Loucy (cell line): Measurements from ENCODE around the gene WWOX.
"Not testable (repeated sequence)": the region's sequence is repeated elsewhere in the genome, so short reads cannot be mapped to it uniquely, and the experiment has no call there.

Source experiments
- H2AFZ ChIP-seq: fragments of 200-600 bp; sonication (generic); 2 replicates; pipeline ENCODE4 v1.6.0; 2016; ENCODE audit warnings: antibody characterized with exemption, mild to moderate bottlenecking, low read length, moderate library complexity
- H3F3A ChIP-seq: fragments of 200-600 bp; 2 replicates; pipeline ENCODE4 v1.6.0; 2016; ENCODE audit warnings: antibody characterized with exemption, low read depth, mild to moderate bottlenecking
- H3K27me3 ChIP-seq: fragments of 200-600 bp; sonication (generic); 2 replicates; pipeline ENCODE4 v1.6.1; 2014; ENCODE audit warnings: low read length, mild to moderate bottlenecking; ENCODE audit not compliant: insufficient read depth, poor library complexity, severe bottlenecking
- H3K36me3 ChIP-seq: fragments of 200-600 bp; sonication (generic); 2 replicates; pipeline ENCODE4 v1.6.1; 2016; ENCODE audit warnings: low read length; ENCODE audit not compliant: insufficient read depth
- H3K4me1 ChIP-seq: fragments of 200-600 bp; sonication (generic); 2 replicates; pipeline ENCODE4 v1.5.1; 2014; ENCODE audit warnings: low read length, mild to moderate bottlenecking; ENCODE audit not compliant: insufficient read depth, poor library complexity, severe bottlenecking
- H3K4me2 ChIP-seq: fragments of 200-600 bp; sonication (generic); 2 replicates; pipeline ENCODE4 v1.6.0; 2014; ENCODE audit warnings: antibody characterized with exemption, low read length, low read depth, mild to moderate bottlenecking; ENCODE audit not compliant: poor library complexity, severe bottlenecking
- H3K4me3 ChIP-seq: fragments of 200-600 bp; sonication (generic); 2 replicates; pipeline ENCODE4 v1.5.1; 2014; ENCODE audit warnings: low read length, mild to moderate bottlenecking, mixed read lengths; ENCODE audit not compliant: poor library complexity, severe bottlenecking
- H3K79me2 ChIP-seq: fragments of 200-600 bp; sonication (generic); 2 replicates; pipeline ENCODE4 v1.6.1; 2014; ENCODE audit warnings: low read length; ENCODE audit not compliant: insufficient read depth
- H3K9ac ChIP-seq: fragments of 200-600 bp; sonication (generic); 2 replicates; pipeline ENCODE4 v1.6.0; 2014; ENCODE audit warnings: mild to moderate bottlenecking, low read depth, low read length, moderate library complexity; ENCODE audit not compliant: poor library complexity, severe bottlenecking
- H3K9me2 ChIP-seq: fragments of 200-600 bp; sonication (generic); replicated peaks from 2 replicates; pipeline ENCODE4 v1.6.1; 2016; ENCODE audit warnings: low read depth, low read length, mixed read lengths
- H3K9me3 ChIP-seq: fragments of 200-600 bp; sonication (generic); 2 replicates; pipeline ENCODE4 v1.6.1; 2014; ENCODE audit warnings: mild to moderate bottlenecking, antibody characterized with exemption, low read length, low read depth; ENCODE audit not compliant: insufficient read depth
- H4K20me1 ChIP-seq: fragments of 200-600 bp; sonication (generic); 2 replicates; pipeline ENCODE4 v1.6.0; 2014; ENCODE audit warnings: antibody characterized with exemption, low read length, mild to moderate bottlenecking; ENCODE audit not compliant: insufficient read depth, poor library complexity, severe bottlenecking
- CTCF ChIP-seq: fragments of 200-600 bp; sonication (generic); conservative IDR thresholded peaks from 2 replicates; pipeline ENCODE4 v1.5.1; 2014; ENCODE audit warnings: mild to moderate bottlenecking, antibody characterized with exemption, low read length
- EZH2phosphoT487 ChIP-seq: fragments of 200-600 bp; IDR thresholded peaks from 2 replicates; pipeline ENCODE4 v1.6.1; 2018; ENCODE audit warnings: antibody characterized with exemption, mild to moderate bottlenecking, moderate library complexity, borderline replicate concordance

The WWOX gene

GRCh38 chr16:78690510-78690909, 591.1 kb downstream of the WWOX start:
- H3K4me2 ChIP-seq: no peak overlapping the region
- no peaks in the 10 kb centered on the region for H3K36me3 ChIP-seq
- H4K20me1 ChIP-seq: no peaks in the 10 kb centered on the region
- no peak overlapping the region for H3K4me3 ChIP-seq
- no peak overlapping the region for H3K9ac ChIP-seq
- no peaks in the 10 kb centered on the region for H3K79me2 ChIP-seq
- H3K4me1 ChIP-seq: no peaks in the 10 kb centered on the region
- no peaks in the 10 kb centered on the region for H3K9me2 ChIP-seq
- TF ChIP-seq EZH2phosphoT487 (no peak), CTCF (no peak)
- no peaks in the 10 kb centered on the region for H3K9me3 ChIP-seq
- no peak overlapping the region for H2AFZ ChIP-seq
- no peaks in the 10 kb centered on the region for H3K27me3 ChIP-seq
- no peaks in the 10 kb centered on the region for H3F3A ChIP-seq

- not testable (repeated sequence) for H3K4me3 ChIP-seq, H4K20me1 ChIP-seq, H3K79me2 ChIP-seq, H2AFZ ChIP-seq, H3F3A ChIP-seq, H3K4me2 ChIP-seq, H3K27me3 ChIP-seq, H3K9ac ChIP-seq, H3K9me2 ChIP-seq, H3K4me1 ChIP-seq, H3K9me3 ChIP-seq, H3K36me3 ChIP-seq
Measured at GRCh38 chr16:78691746-78692145, 592.3 kb downstream of the WWOX start.

- Histone ChIP-seq H3K4me3 (no peak overlapping the region), H3K4me1 (no peaks in the 10 kb centered on the region), H4K20me1 (no peaks in the 10 kb centered on the region), H3K9me3 (no peaks in the 10 kb centered on the region), H3F3A (no peaks in the 10 kb centered on the region), H3K27me3 (no peaks in the 10 kb centered on the region), H3K9ac (no peak overlapping the region), H2AFZ (no peak overlapping the region), H3K36me3 (no peaks in the 10 kb centered on the region), H3K79me2 (no peaks in the 10 kb centered on the region), H3K4me2 (no peak overlapping the region), H3K9me2 (no peaks in the 10 kb centered on the region)
- TF ChIP-seq EZH2phosphoT487 (no peak), CTCF (no peak)
Measured at GRCh38 chr16:78693496-78693895, 594.0 kb downstream of the WWOX start.

GRCh38 chr16:78694414-78694813, 595.0 kb downstream of the WWOX start:
- H3K4me2 ChIP-seq: no peak overlapping the region
- H3K9ac ChIP-seq: no peak overlapping the region
- TF ChIP-seq EZH2phosphoT487 (no peak), CTCF (no peak)
- H3K4me1 ChIP-seq: no peaks in the 10 kb centered on the region
- H2AFZ ChIP-seq: no peak overlapping the region
- no peaks in the 10 kb centered on the region for H4K20me1 ChIP-seq
- H3K9me2 ChIP-seq: no peaks in the 10 kb centered on the region
- no peaks in the 10 kb centered on the region for H3K9me3 ChIP-seq
- no peaks in the 10 kb centered on the region for H3K36me3 ChIP-seq
- no peaks in the 10 kb centered on the region for H3K79me2 ChIP-seq
- no peaks in the 10 kb centered on the region for H3K27me3 ChIP-seq
- H3F3A ChIP-seq: no peaks in the 10 kb centered on the region
- no peak overlapping the region for H3K4me3 ChIP-seq
